SU-DHL-6 (cell line): ENCODE data around the gene GNAI2.

Source experiments
- H2AFZ ChIP-seq: fragments of 200-600 bp; sonication (generic); 2 replicates; pipeline ENCODE4 v1.6.1; 2014; ENCODE audit warnings: low read depth, mild to moderate bottlenecking, moderate library complexity, mixed read lengths, antibody characterized with exemption, low read length; ENCODE audit not compliant: severe bottlenecking
- H3F3A ChIP-seq: fragments of 200-600 bp; shearing (Covaris generic); 2 replicates; pipeline ENCODE4 v1.6.0; 2016; ENCODE audit warnings: antibody characterized with exemption, mild to moderate bottlenecking; ENCODE audit not compliant: insufficient read depth
- H3K27ac ChIP-seq: fragments of 200-600 bp; sonication (generic); 2 replicates; pipeline ENCODE4 v1.5.1; 2016; ENCODE audit warnings: low read depth, mild to moderate bottlenecking, low read length, moderate library complexity, mixed read lengths
- H3K27me3 ChIP-seq: fragments of 200-600 bp; sonication (generic), shearing (Covaris generic); 2 replicates; pipeline ENCODE4 v1.6.0; 2014; ENCODE audit warnings: mild to moderate bottlenecking, low read length
- H3K36me3 ChIP-seq: fragments of 200-600 bp; sonication (generic); 2 replicates; pipeline ENCODE4 v1.6.1; 2014; ENCODE audit warnings: mild to moderate bottlenecking, low read length, mixed read lengths
- H3K4me2 ChIP-seq: fragments of 300-600, 200-600 bp; shearing (Covaris generic), sonication (generic); 2 replicates; pipeline ENCODE4 v1.6.0; 2014; ENCODE audit warnings: low read length, low read depth, mild to moderate bottlenecking; ENCODE audit not compliant: poor library complexity, severe bottlenecking
- H3K4me3 ChIP-seq: fragments of 200-600 bp; sonication (generic); 2 replicates; pipeline ENCODE4 v1.5.1; 2014; ENCODE audit warnings: antibody characterized with exemption, low read length, mild to moderate bottlenecking, mixed read lengths; ENCODE audit not compliant: insufficient read depth, poor library complexity, severe bottlenecking
- H3K79me2 ChIP-seq: fragments of 200-600 bp; sonication (generic); 2 replicates; pipeline ENCODE4 v1.6.1; 2014; ENCODE audit warnings: mild to moderate bottlenecking, low read length, moderate library complexity; ENCODE audit not compliant: insufficient read depth
- H3K9ac ChIP-seq: fragments of 200-600 bp; sonication (generic); 2 replicates; pipeline ENCODE4 v1.7.0; 2014; ENCODE audit warnings: mild to moderate bottlenecking, low read length
- H3K9me2 ChIP-seq: fragments of 200-600 bp; sonication (generic); replicated peaks from 2 replicates; pipeline ENCODE4 v1.6.1; 2014; ENCODE audit warnings: low read length; ENCODE audit not compliant: insufficient read depth
- H3K9me3 ChIP-seq: fragments of 200-600 bp; sonication (generic); 2 replicates; pipeline ENCODE4 v1.6.1; 2014; ENCODE audit warnings: low read length, mixed read lengths; ENCODE audit not compliant: insufficient read depth
- H4K20me1 ChIP-seq: fragments of 200-600 bp; sonication (generic); 2 replicates; pipeline ENCODE4 v1.6.1; 2014; ENCODE audit warnings: low read depth, mild to moderate bottlenecking, antibody characterized with exemption, low read length, moderate library complexity, mixed read lengths
- EZH2phosphoT487 ChIP-seq: fragments of 200-600 bp; sonication (generic), shearing (Covaris generic); conservative IDR thresholded peaks from 2 replicates; pipeline ENCODE4 v1.6.1; 2018; ENCODE audit warnings: mild to moderate bottlenecking, antibody characterized with exemption, low read length, moderate library complexity, mixed read lengths
- TF ChIP-seq, protein P1 (sequence below): fragments of 200-600 bp; sonication (generic); IDR thresholded peaks from one replicate; pipeline ENCODE4 v1.5.1; 2017; ENCODE audit warnings: antibody characterized with exemption, mild to moderate bottlenecking, low read length, moderate library complexity; ENCODE audit not compliant: insufficient read depth, poor library complexity, severe bottlenecking

The GNAI2 gene

DNA sequence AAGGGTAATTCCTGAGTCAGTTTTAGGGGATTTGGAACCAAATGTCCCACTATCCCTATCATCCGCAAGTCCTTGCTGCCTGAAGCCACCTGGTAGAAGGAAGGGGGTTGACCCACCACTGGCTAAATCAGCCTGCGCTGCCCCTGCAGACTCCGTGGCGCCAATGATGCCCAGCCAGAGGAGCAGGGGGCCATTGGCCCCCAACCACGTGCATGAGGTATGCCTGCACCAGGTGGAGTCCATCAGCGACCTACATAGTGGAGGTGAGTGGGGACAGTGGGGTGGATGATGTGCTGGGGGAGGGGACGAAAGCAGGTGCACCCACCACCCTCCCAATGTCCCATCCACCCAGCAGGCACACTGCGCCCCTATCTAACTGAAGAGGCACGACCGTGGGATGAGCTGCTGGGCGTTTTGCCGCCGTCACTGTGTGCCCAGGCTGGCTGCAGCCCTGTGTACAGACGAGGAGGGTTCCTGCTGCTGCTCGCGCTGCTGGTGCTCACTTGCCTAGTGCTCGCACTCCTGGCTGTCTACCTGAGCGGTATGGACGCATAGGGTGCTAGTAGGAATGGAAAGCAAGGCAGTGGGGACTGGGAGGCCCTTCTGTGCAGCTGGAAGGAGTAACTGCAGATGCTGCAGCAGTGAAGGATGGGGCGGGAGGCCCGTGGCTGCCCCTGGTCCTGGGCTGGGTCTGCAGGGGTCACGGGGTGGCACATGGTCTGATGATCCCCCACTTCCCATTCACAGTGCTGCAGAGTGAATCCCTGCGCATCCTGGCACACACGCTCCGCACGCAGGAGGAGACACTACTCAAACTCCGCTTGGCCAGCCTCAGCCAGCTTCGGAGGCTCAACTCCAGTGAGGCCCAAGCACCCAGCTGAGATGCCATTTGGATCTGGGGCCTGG, 50.6 kb downstream of the GNAI2 start:
- Histone ChIP-seq H3K27me3 (no peaks in the 10 kb centered on the region), H3K9me3 (no peaks in the 10 kb centered on the region), H3K9ac (no peak overlapping the region), H3F3A (no peaks in the 10 kb centered on the region), H4K20me1 (no peaks in the 10 kb centered on the region), H3K4me3 (no peak overlapping the region), H3K27ac (no peak overlapping the region), H3K9me2 (no peaks in the 10 kb centered on the region), H2AFZ (no peak overlapping the region), H3K4me2 (no peak overlapping the region), H3K36me3 (no peaks in the 10 kb centered on the region; the same call in 1 of the 2 replicates), H3K79me2 (peaks cover 16% of the 10 kb centered on the region)
- TF ChIP-seq EZH2phosphoT487, result no peak
- TF ChIP-seq, protein P1, sequence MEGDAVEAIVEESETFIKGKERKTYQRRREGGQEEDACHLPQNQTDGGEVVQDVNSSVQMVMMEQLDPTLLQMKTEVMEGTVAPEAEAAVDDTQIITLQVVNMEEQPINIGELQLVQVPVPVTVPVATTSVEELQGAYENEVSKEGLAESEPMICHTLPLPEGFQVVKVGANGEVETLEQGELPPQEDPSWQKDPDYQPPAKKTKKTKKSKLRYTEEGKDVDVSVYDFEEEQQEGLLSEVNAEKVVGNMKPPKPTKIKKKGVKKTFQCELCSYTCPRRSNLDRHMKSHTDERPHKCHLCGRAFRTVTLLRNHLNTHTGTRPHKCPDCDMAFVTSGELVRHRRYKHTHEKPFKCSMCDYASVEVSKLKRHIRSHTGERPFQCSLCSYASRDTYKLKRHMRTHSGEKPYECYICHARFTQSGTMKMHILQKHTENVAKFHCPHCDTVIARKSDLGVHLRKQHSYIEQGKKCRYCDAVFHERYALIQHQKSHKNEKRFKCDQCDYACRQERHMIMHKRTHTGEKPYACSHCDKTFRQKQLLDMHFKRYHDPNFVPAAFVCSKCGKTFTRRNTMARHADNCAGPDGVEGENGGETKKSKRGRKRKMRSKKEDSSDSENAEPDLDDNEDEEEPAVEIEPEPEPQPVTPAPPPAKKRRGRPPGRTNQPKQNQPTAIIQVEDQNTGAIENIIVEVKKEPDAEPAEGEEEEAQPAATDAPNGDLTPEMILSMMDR, result no peak

DNA sequence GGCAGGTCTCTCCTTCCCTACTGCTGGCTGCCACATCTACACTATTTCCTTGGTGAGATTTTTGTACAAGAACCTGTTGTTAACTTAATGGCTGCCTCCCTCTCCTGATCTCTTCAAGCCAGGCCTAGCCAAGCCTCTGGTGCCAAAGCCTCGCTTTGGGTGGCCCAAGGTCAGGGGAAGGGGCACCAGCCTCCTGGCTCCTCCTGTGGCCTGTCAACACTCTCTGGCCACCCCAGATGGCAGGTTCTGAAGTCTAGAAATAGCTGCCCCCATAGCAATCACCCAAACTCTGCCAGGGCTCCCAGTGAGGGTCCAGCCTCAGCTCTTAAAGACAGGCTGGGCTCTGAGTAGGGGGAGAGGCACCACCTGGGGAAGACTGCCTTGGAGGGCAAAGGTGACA, 51.3 kb downstream of the GNAI2 start:
- no peaks in the 10 kb centered on the region for H3K9me2 ChIP-seq
- H3K27me3 ChIP-seq, result no peaks in the 10 kb centered on the region
- H3K4me2 ChIP-seq, result no peak overlapping the region
- H3K9ac ChIP-seq, result no peak overlapping the region
- TF ChIP-seq, protein P1, result no peak
- TF ChIP-seq EZH2phosphoT487, result no peak
- no peak overlapping the region for H2AFZ ChIP-seq
- H3F3A ChIP-seq, result no peaks in the 10 kb centered on the region
- H3K4me3 ChIP-seq, result no peak overlapping the region
- H3K36me3 ChIP-seq, result no peaks in the 10 kb centered on the region; the same call in 1 of the 2 replicates
- H3K9me3 ChIP-seq, result no peaks in the 10 kb centered on the region
- no peak overlapping the region for H3K27ac ChIP-seq
- H3K79me2 ChIP-seq, result peaks cover 22% of the 10 kb centered on the region
- no peaks in the 10 kb centered on the region for H4K20me1 ChIP-seq

DNA sequence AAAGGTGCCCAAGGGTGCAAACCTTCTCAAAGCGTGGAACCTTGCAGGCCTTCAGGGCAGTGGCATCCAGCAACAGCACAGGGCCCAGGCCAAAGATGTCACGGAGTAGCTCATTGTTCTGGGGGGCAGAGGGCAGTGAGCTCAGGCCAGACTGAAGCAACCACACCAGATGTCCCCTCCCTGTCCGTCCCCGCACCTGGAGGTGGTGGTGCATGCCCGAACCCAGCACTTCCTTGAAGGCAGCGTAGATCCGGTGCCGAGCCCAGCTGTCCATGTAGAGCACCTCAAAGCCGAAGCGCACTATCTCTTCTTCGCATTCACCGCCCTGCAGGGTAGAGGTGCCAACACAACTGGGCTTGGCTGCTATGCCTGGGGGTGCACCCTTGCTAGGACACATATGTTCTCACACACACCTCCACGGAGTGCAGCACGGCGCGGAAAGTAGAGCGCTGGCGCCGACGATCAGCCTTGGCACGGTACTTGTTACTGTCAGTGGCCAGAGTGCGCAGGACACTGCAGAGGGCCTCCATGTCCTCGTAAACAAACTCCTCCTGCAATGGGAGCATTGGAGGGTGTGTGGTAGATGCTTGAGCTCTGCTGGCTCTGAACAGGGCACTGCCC, 52.5 kb downstream of the GNAI2 start:
- Histone ChIP-seq H3K4me2 (no peak overlapping the region), H3K9ac (no peak overlapping the region), H3K9me2 (no peaks in the 10 kb centered on the region), H4K20me1 (no peaks in the 10 kb centered on the region), H3K9me3 (no peaks in the 10 kb centered on the region), H3K27ac (no peak overlapping the region), H3K79me2 (peaks cover 22% of the 10 kb centered on the region), H3K36me3 (no peaks in the 10 kb centered on the region; the same call in 1 of the 2 replicates), H3K27me3 (no peaks in the 10 kb centered on the region), H3F3A (no peaks in the 10 kb centered on the region), H3K4me3 (no peak overlapping the region), H2AFZ (no peak overlapping the region)
- TF ChIP-seq, protein P1, result no peak
- TF ChIP-seq EZH2phosphoT487, result no peak
